ENCODE data around the gene LAMB2. TPM values are rescaled to one million over a fixed set of nuclear protein-coding genes. Genes with fewer than 3 reads are reported as not detected.
A peak's percentile ranks its signal among the peaks of the same experiment; 100 is the strongest.

LAMB2 gene
- total RNA-seq, 3 donors from 2014 or later (not counting 1 experiment from before 2014, with no cell fraction given): 0.75 to 1.7 (median 1.2) TPM

- intact Hi-C loops (cut with micrococcal nuclease): no loop called here
- 97% methylated on average over 21 of the region's 21 CpGs for WGBS (ENCODE audit: insufficient coverage)
- no peak for ATAC-seq
- H3K27me3 ChIP-seq (ENCODE audit: control insufficient read depth, insufficient read depth, low read length): no peaks in the 10 kb centered on the region
- H3K36me3 Mint-ChIP-seq: no peaks in the 10 kb centered on the region
- no peak overlapping the region for H3K27ac ChIP-seq (ENCODE audit: low read length)
- no peaks in the 10 kb centered on the region for H3K9me3 Mint-ChIP-seq
- no peak overlapping the region for H3K4me3 Mint-ChIP-seq
- peaks cover 20% of the 10 kb centered on the region for H3K4me1 ChIP-seq (ENCODE audit: control insufficient read depth, insufficient read depth, low read length)
- H3K27ac Mint-ChIP-seq: no peak overlapping the region
- H3K4me3 ChIP-seq (ENCODE audit: low read length): no peak overlapping the region
- peaks cover 20 to 27% of the 10 kb centered on the region in 2 donors for H3K4me1 Mint-ChIP-seq
- H3K36me3 ChIP-seq (ENCODE audit: control insufficient read depth, insufficient read depth, low read length): peaks cover 12% of the 10 kb centered on the region
- H3K27me3 Mint-ChIP-seq (ENCODE audit: low read depth in 2 of 2): no peaks in the 10 kb centered on the region
- no peak for TF ChIP-seq CTCF (IDR thresholded peaks at IDR 0.05)
- H3K9me3 ChIP-seq (ENCODE audit: control insufficient read depth, insufficient read depth, low read length): no peaks in the 10 kb centered on the region
- no peak for DNase-seq
Measured at GRCh38 chr3:49162751-49163419, 30.0 kb upstream of the LAMB2 start.

- no peaks in the 10 kb centered on the region for H3K27me3 Mint-ChIP-seq (ENCODE audit: low read depth in 2 of 2)
- no peak overlapping the region for H3K4me3 ChIP-seq (ENCODE audit: low read length)
- H3K4me1 Mint-ChIP-seq: peaks cover 20 to 27% of the 10 kb centered on the region in 2 donors
- no peak overlapping the region for H3K27ac ChIP-seq (ENCODE audit: low read length)
- DNase-seq: peak in 1 of 2 donors; percentile 2
- intact Hi-C loops (cut with micrococcal nuclease): no loop called here
- H3K27me3 ChIP-seq (ENCODE audit: control insufficient read depth, insufficient read depth, low read length): no peaks in the 10 kb centered on the region
- H3K36me3 ChIP-seq (ENCODE audit: control insufficient read depth, insufficient read depth, low read length): peaks cover 12% of the 10 kb centered on the region
- H3K27ac Mint-ChIP-seq: no peak overlapping the region
- ATAC-seq: no peak
- no peak overlapping the region for H3K4me3 Mint-ChIP-seq
- H3K36me3 Mint-ChIP-seq: no peaks in the 10 kb centered on the region
- H3K9me3 Mint-ChIP-seq: no peaks in the 10 kb centered on the region
- 69% methylated on average over 2 of the region's 3 CpGs for WGBS (ENCODE audit: insufficient coverage)
- peaks cover 20% of the 10 kb centered on the region for H3K4me1 ChIP-seq (ENCODE audit: control insufficient read depth, insufficient read depth, low read length)
- TF ChIP-seq CTCF (IDR thresholded peaks at IDR 0.05): no peak
- no peaks in the 10 kb centered on the region for H3K9me3 ChIP-seq (ENCODE audit: control insufficient read depth, insufficient read depth, low read length)
Measured at GRCh38 chr3:49161808-49162530, 29.1 kb upstream of the LAMB2 start.

GRCh38 chr3:49161197-49161596 lies 28.3 kb upstream of the LAMB2 start:
- intact Hi-C loops (cut with micrococcal nuclease): no loop called here
- Histone ChIP-seq H3K27ac (ENCODE audit: low read length) (no peak overlapping the region), H3K36me3 (ENCODE audit: control insufficient read depth, insufficient read depth, low read length) (peaks cover 12% of the 10 kb centered on the region), H3K4me1 (ENCODE audit: control insufficient read depth, insufficient read depth, low read length) (peaks cover 13% of the 10 kb centered on the region), H3K9me3 (ENCODE audit: control insufficient read depth, insufficient read depth, low read length) (no peaks in the 10 kb centered on the region), H3K27me3 (ENCODE audit: control insufficient read depth, insufficient read depth, low read length) (no peaks in the 10 kb centered on the region), H3K4me3 (ENCODE audit: low read length) (no peak overlapping the region)
- Mint-ChIP-seq H3K9me3 (no peaks in the 10 kb centered on the region), H3K27me3 (ENCODE audit: low read depth in 2 of 2) (no peaks in the 10 kb centered on the region), H3K36me3 (no peaks in the 10 kb centered on the region), H3K4me1 (peaks cover 20 to 27% of the 10 kb centered on the region in 2 donors), H3K4me3 (no peak overlapping the region), H3K27ac (no peak overlapping the region)
- no peak for TF ChIP-seq CTCF (IDR thresholded peaks at IDR 0.05)
- ATAC-seq (no peak), DNase-seq (no peak)
- 85% methylated on average over 2 of the region's 2 CpGs for WGBS (ENCODE audit: insufficient coverage)
